H1 (cell line): ENCODE results near the gene CHPT1. TPM values are rescaled to one million over a fixed set of nuclear protein-coding genes. Genes with fewer than 3 reads are reported as not detected.

Experiments
- CBX5 ChIP-seq: fragments of 300-800, 300-1000 bp; sonication (generic); IDR thresholded peaks from 2 replicates; pipeline ENCODE4 v1.7.1; 2016; ENCODE audit warnings: antibody characterized with exemption, low read length, low read depth
- EGR1 ChIP-seq: IDR thresholded peaks from 2 replicates; pipeline ENCODE4 v1.6.1; 2011; ENCODE audit warnings: low read depth, low read length, borderline replicate concordance
- MAFK ChIP-seq: IDR thresholded peaks from 2 replicates; pipeline ENCODE4 v1.6.1; 2012; ENCODE audit warnings: low read depth, mild to moderate bottlenecking, improper control_type of control experiment, low read length
- SIN3A ChIP-seq, 2 experiments: IDR thresholded peaks in 1 of 2; conservative IDR thresholded peaks in 1 of 2; 2 replicates each; pipeline ENCODE4 v1.6.1; 2011 to 2012; ENCODE audit warnings: low read length in 2 of 2, improper control_type of control experiment in 1 of 2, low read depth in 1 of 2, mild to moderate bottlenecking in 1 of 2
- SP2 ChIP-seq: IDR thresholded peaks from 2 replicates; pipeline ENCODE4 v1.6.1; 2012; ENCODE audit warnings: mild to moderate bottlenecking, low read length, inconsistent platforms
- polyA plus RNA-seq, 7 experiments: library from polyadenylated mRNA; depleted of rRNA in 3 of 7; stranded (reverse) in 5 of 7; unstranded in 2 of 7; fragments of >200 nt in 5 of 7; fragments of 200-250 nt in 2 of 7; gene quantifications; 1 replicate in 5 of 7; 2 replicates in 1 of 7; 4 replicates in 1 of 7; pipeline versions ENCODE4 v1.2.1 to v1.2.3, GENCODE V29; 2011 to 2013; ENCODE audit warnings: missing spikeins in 2 of 7, mixed read lengths in 2 of 7
- total RNA-seq: library from RNA; stranded (reverse); fragmentation: NEBNext Ultra II Directional; extraction: Animal tissue kit (Norgen Biotek cat#: 25700); gene quantifications from 2 replicates; pipeline ENCODE4 v1.2.1, GENCODE V29; 2021
- TF ChIP-seq, protein P1 (sequence below), 3 experiments: IDR thresholded peaks; 1 replicate in 2 of 3; 2 replicates in 1 of 3; pipeline versions ENCODE4 v1.5.1 to v1.6.1; 2011; ENCODE audit warnings: low read length in 3 of 3, mild to moderate bottlenecking in 3 of 3, inconsistent platforms in 2 of 3, low read depth in 1 of 3, moderate library complexity in 1 of 3; ENCODE audit not compliant: insufficient read depth in 1 of 3; ENCODE audit errors: control extremely low read depth in 1 of 3

CHPT1 gene
- total and polyA plus RNA-seq, 2 of the 8 experiments (the other 6 are each of a cell fraction or from before 2014, with no cell fraction given): 13.3 to 22.5 TPM

DNA sequence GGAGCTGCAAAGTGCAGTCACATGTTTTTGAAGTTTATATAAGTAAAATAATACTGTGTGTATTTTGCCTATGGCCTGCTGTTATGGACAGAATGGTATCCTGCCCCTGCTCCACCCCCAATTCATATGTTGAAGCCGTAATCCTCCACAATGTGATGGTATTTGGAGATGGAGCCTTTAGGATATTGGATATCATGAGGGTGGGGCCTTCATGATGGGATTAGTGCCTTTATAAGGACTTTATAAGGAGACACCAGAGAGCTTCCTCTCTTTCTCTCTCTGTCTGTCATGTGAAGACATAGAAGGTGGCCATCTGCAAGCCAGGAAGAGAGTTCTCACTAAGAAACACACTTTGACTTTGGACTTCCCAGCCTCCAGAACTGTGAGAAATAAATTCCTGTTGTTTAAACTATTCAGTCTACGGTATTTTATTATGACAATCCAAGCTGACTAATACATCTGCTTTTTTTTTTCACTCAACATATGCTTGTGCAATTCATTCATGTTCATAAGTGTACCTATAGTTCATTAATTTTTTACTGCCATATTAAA is 3.1 kb upstream of the CHPT1 start (continued):
- TF ChIP-seq, protein P1, sequence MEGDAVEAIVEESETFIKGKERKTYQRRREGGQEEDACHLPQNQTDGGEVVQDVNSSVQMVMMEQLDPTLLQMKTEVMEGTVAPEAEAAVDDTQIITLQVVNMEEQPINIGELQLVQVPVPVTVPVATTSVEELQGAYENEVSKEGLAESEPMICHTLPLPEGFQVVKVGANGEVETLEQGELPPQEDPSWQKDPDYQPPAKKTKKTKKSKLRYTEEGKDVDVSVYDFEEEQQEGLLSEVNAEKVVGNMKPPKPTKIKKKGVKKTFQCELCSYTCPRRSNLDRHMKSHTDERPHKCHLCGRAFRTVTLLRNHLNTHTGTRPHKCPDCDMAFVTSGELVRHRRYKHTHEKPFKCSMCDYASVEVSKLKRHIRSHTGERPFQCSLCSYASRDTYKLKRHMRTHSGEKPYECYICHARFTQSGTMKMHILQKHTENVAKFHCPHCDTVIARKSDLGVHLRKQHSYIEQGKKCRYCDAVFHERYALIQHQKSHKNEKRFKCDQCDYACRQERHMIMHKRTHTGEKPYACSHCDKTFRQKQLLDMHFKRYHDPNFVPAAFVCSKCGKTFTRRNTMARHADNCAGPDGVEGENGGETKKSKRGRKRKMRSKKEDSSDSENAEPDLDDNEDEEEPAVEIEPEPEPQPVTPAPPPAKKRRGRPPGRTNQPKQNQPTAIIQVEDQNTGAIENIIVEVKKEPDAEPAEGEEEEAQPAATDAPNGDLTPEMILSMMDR (IDR thresholded peaks at IDR 0.05; ENCODE audit: control extremely low read depth in 1 of 3, insufficient read depth in 1 of 3, low read depth in 1 of 3, low read length in 3 of 3): no peak
- TF ChIP-seq MAFK (no peak), CBX5 (no peak), EGR1 (no peak), SP2 (no peak), SIN3A (conservative IDR thresholded peaks at IDR 0.05 in 1 of 2, IDR thresholded peaks at IDR 0.05 in 1 of 2; ENCODE audit: low read depth in 1 of 2, low read length in 2 of 2) (no peak)
